Ishikawa (cell line): ENCODE measurements around the gene GAS7.

Experiments
- CEBPB ChIP-seq: IDR thresholded peaks from 2 replicates; pipeline ENCODE4 v1.6.1; 2012
- EP300 ChIP-seq: IDR thresholded peaks from 2 replicates; pipeline ENCODE4 v1.6.1; 2012; ENCODE audit warnings: borderline replicate concordance
- TCF12 ChIP-seq: IDR thresholded peaks from 2 replicates; pipeline ENCODE4 v1.6.1; 2012; ENCODE audit warnings: low read depth
- TF ChIP-seq, protein P1 (sequence below): IDR thresholded peaks from 2 replicates; pipeline ENCODE4 v1.6.1; 2012

DNA sequence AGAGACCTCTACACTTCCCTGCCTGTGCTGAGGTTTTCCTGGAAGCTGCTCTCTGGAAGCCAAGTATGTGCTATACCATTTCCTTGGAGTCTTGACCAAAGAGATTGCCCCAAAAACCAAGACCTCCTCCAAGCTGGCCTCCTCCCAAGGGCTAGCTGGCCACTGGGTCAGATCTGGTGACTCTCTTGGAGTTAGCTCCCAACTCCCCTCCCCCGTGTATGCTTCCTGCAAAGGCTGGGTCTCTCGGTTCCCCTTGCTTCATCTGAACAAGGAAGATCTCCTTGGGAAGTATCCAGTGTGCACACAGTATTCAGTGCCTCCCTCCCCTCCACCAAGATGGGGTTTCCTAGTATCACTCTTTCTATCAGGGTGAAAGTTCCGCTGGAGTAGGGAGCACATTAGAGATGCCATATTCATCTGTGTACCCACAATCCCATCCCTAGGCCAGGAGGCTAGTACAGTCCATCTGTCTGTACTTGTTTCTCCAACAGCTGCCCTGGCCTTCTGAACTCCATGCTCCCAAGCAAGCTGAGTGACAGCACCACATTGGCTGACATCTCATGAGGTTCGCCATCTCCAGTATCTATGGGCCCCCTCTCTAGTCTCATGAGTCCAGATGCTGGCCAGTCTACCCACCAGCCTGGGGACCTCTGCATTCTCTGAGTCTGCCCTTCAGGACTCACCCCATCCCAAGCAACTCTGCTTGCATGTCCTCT, 3.2 kb downstream of the GAS7 start:
- TF ChIP-seq EP300 (no peak), CEBPB (no peak), TCF12 (no peak)
- TF ChIP-seq, protein P1, sequence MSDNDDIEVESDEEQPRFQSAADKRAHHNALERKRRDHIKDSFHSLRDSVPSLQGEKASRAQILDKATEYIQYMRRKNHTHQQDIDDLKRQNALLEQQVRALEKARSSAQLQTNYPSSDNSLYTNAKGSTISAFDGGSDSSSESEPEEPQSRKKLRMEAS, result no peak
